NCI-H2196 (cell line): ENCODE results near the gene ZNG1B.
"Not testable (repeated sequence)": the region's sequence is repeated elsewhere in the genome, so short reads cannot be mapped to it uniquely, and the experiment has no call there.

Source experiments
- DNase-seq: peaks from one replicate; lab custom pipeline; 2025; ENCODE audit not compliant: unreplicated experiment; lab: John Stamatoyannopoulos, UW

Gene ZNG1B

GRCh38 chr2:113542529-113542928 lies 105.0 kb downstream of the ZNG1B start:
- not testable (repeated sequence) for DNase-seq
